MG63 (cell line): Measurements from ENCODE around the gene HOXA6. TPM values are rescaled to one million over a fixed set of nuclear protein-coding genes. Genes with fewer than 3 reads are reported as not detected.
A peak's percentile ranks its signal among the peaks of the same experiment; 100 is the strongest.

Source experiments
- DNase-seq: peaks from one replicate; pipeline ENCODE4 v3.0.0-alpha.2; 2020
- H3K27me3 ChIP-seq: fragments of 250-450 bp; sonication (Bioruptor Pico); 2 replicates; pipeline ENCODE4 v1.5.1; 2020; ENCODE audit warnings: mild to moderate bottlenecking, moderate library complexity
- H3K36me3 ChIP-seq: fragments of 250-450 bp; sonication (Bioruptor Pico); 2 replicates; pipeline ENCODE4 v1.5.1; 2020; ENCODE audit warnings: mild to moderate bottlenecking, moderate library complexity
- H3K4me3 ChIP-seq: fragments of 250-450 bp; sonication (Bioruptor Pico); 2 replicates; pipeline ENCODE4 v1.5.1; 2020; ENCODE audit warnings: mild to moderate bottlenecking, moderate library complexity
- H3K9me3 ChIP-seq: fragments of 250-450 bp; sonication (Bioruptor Pico); 2 replicates; pipeline ENCODE4 v1.5.1; 2020; ENCODE audit warnings: mild to moderate bottlenecking, moderate library complexity
- total RNA-seq: library from RNA; depleted of rRNA; stranded (reverse); fragments of >200 nt; shearing (Covaris generic); gene quantifications from 2 replicates; pipeline ENCODE4 v1.2.3, GENCODE V29; 2014; ENCODE audit warnings: low replicate concordance

The HOXA6 gene
- total RNA-seq, 1 experiment from 2014 or later = 0.82 TPM

- Histone ChIP-seq H3K36me3 (peaks cover 26% of the 10 kb centered on the region), H3K9me3 (no peaks in the 10 kb centered on the region), H3K4me3 (no peak overlapping the region), H3K27me3 (no peaks in the 10 kb centered on the region)
- DNase-seq = no peak
Measured at GRCh38 chr7:27159266-27160144, 11.9 kb upstream of the HOXA6 start.

DNA sequence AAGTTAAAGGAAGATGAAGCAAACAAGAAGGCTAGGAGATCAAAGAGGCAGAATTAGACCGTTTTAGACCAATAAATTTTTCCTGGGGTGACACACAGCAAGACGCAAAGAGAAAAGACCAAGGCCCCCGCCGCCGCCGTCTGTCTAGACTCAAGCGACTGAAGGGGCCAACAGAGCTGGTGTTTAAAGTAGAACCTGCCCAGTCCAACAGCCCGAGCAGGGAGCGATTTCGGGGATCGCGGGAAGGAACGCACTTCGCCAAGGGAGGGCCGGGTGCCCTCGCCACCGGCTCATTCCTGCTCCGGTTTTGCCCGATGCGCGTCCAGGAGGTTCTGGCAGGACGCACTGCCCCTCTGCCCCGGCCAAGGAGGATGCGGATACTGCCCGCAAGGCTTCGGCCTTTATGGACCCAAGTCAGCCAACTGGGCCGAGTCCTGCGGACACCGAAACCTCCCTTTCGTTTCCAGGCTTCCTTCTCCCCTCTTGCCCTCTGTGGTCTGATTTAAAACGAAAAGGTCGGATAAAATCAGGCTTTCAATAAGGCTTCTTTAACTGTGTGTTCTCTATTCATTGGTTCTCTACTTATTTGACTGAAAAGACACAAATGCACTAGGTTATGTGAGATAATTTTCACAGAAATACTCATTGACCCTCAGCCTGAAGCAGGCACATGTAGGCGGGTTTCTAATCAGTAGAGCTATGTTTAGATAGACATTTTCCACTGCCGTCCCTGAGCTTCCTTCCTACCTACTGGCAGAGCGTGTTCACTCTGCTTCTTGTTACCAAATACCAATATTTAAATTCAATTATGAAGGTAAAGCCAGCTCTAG, 11.1 kb upstream of the HOXA6 start:
- H3K9me3 ChIP-seq = no peaks in the 10 kb centered on the region
- no peak overlapping the region for H3K4me3 ChIP-seq
- no peaks in the 10 kb centered on the region for H3K27me3 ChIP-seq
- DNase-seq = no peak
- peaks cover 18% of the 10 kb centered on the region for H3K36me3 ChIP-seq

- Histone ChIP-seq H3K36me3 (peaks cover 10% of the 10 kb centered on the region), H3K9me3 (no peaks in the 10 kb centered on the region), H3K27me3 (no peaks in the 10 kb centered on the region), H3K4me3 (no peak overlapping the region)
- DNase-seq = no peak
Measured at GRCh38 chr7:27157702-27158431, 10.3 kb upstream of the HOXA6 start.

DNA sequence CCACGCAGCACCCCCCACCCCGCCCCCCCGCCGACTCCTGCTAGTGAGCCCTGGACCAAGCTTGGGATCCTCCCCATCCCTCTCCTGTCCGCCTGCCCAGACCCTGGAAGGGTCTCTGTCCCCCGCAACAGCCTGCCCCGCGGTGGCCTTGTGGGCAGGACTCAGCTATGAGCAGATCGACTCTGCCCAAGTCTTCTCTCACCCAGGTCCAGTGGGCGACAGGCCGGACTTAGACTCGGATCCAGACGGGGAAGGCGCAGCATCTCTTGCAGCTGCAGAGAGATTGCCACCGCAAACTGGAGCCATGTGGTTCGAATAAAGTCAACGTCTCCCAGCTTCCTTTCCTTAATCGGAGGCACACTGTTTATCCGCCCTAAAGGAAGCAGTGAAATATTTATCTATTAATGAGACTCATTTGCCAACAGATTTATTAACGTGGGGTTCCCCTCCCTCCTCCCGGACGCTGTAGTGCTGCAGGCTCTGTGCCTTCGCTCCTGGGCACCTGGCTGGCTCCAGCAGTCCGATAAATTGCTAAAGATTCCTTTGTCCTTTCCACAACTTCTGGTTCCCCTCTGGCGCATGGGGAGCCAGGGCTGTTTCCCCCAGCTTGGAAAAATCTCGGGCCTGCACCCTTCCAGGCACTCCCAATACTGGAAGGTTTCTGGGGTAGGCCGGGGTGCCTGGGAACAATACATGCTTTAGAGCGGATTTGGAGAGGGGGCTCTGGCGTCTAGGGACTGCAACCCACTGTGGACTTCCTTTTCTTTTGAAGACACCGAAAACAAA, 9.5 kb upstream of the HOXA6 start:
- Histone ChIP-seq H3K4me3 (peak overlapping the region; percentile 83), H3K36me3 (peaks cover 5% of the 10 kb centered on the region; the same call in 1 of the 2 replicates), H3K27me3 (no peaks in the 10 kb centered on the region), H3K9me3 (no peaks in the 10 kb centered on the region)
- no peak for DNase-seq

DNA sequence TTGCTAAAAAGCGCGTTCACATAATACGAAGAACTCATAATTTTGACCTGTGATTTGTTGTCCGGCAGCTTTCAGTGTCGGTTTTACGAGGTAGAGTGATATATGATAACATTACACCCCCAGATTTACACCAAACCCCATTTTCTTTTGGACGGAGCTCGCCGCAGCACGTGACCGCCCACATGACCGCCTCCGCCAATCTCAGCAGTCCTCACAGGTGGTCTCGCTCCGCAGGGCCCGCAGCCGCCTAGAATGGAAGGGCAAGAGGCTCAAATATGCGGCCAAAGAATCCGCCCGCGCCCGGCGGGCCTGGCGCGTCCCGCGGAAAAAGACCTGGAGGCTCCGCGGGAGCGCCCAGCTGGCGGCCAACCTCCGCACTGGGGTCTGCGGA, 8.9 kb upstream of the HOXA6 start, which contains the start of gene HOXA7:
TSS of gene HOXA7 (minus strand) at position 168 of the 391 bp plus-strand sequence. CDS start at position 38, 130 bp downstream.
- no peaks in the 10 kb centered on the region for H3K9me3 ChIP-seq
- peak; percentile 86 for DNase-seq
- H3K36me3 ChIP-seq = no peaks in the 10 kb centered on the region
- peak within 1 kb of the TSS; percentile 83 for H3K4me3 ChIP-seq
- H3K27me3 ChIP-seq = no peaks in the 10 kb centered on the region

DNA sequence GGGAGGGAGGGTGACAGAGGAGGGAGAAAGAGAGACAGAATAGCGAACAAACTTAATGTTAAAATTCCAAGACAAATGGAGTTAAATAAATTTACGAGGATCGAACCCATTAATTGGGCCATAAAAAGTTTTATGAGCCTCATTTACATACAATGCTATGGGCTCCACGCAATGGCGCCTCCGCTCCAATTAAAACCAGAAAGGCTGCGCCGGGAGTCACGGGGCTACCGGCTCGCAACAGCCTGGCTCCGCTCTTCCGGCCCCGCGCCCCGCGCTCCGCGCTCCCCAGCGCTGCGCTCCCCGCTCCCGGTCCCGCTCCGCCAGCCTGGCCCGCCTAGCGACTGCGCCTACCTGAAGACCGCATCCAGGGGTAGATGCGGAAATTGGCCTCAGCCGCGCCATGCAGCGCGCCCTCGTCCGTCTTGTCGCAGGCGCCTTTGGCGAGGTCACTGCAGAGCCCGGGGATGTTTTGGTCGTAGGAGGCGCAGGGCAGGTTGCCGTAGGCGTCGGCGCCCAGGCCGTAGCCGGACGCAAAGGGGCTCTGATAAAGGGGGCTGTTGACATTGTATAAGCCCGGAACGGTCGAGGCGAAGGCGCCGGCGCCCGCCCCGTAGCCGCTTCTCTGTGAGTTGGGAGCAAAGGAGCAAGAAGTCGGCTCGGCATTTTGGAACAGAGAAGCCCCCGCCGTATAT, 8.4 kb upstream of the HOXA6 start:
- Histone ChIP-seq H3K27me3 (no peaks in the 10 kb centered on the region), H3K36me3 (no peaks in the 10 kb centered on the region), H3K9me3 (no peaks in the 10 kb centered on the region), H3K4me3 (peak overlapping the region; percentile 83)
- DNase-seq = peak; percentile 47

DNA sequence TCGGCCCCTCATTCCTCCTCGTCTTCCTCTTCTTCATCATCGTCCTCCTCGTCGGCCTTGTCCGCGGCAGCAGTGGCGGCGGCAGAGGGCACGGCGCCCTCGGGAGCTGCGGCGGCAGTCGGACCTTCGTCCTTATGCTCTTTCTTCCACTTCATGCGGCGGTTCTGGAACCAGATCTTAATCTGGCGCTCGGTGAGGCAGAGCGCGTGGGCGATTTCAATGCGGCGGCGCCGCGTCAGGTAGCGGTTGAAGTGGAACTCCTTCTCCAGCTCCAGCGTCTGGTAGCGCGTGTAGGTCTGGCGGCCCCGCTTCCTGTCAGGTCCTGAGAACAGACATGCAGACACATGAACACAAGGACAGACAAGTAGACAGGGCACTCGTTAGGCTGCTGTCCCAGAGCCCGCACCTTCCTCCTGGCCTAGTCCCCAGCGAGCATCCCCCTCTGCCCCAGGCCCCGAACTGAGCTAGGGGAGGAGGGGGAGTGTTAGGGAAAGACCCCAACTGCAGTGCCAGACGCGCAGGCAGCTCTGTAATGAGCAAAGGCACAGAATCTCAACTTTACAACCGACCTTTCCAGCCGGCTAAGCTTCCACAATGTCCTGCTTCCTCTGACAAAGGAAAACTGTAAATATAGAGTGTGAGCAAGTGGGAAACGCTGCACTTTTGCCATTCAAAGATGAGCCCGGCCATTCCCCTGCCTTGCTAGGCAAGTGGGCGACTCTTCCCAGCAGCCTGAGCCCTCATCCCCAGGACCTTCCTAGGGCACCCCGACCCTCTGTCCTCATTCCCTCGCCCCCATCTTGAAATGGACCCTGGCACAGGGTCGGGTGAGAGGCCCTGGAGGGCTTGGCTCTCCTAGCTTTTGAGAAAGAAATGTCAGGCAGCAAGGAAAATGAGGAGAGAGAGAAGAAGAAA, 7.6 kb upstream of the HOXA6 start:
- H3K4me3 ChIP-seq = peak overlapping the region; percentile 83
- no peaks in the 10 kb centered on the region for H3K36me3 ChIP-seq
- H3K9me3 ChIP-seq = no peaks in the 10 kb centered on the region
- no peak for DNase-seq
- H3K27me3 ChIP-seq = no peaks in the 10 kb centered on the region

DNA sequence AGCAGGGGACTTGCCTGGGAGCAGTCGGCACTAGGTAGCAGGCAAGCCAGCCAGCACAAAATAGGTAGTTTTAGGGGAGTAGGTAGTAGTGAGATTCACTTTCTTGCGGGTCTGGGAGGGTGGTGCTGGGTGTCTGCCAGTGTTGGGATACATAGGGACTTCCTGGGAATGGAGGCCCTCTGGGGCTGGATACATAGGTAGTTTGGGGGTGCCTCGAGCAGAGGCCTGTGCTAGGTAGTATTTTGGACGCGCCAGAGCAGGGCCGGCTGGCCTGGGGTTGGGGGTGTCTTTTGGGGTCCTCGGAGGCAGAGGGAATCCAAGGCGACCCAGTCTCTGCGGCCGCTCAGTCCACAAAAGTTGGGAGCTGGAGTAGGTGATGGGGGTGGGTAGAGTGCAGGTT, 6.8 kb upstream of the HOXA6 start:
- no peak for DNase-seq
- H3K9me3 ChIP-seq = no peaks in the 10 kb centered on the region
- no peak overlapping the region for H3K4me3 ChIP-seq
- H3K36me3 ChIP-seq = no peaks in the 10 kb centered on the region
- H3K27me3 ChIP-seq = no peaks in the 10 kb centered on the region

- no peaks in the 10 kb centered on the region for H3K27me3 ChIP-seq
- no peaks in the 10 kb centered on the region for H3K36me3 ChIP-seq
- H3K4me3 ChIP-seq = no peak overlapping the region
- DNase-seq = no peak
- H3K9me3 ChIP-seq = no peaks in the 10 kb centered on the region
Measured at GRCh38 chr7:27153526-27153925, 6.0 kb upstream of the HOXA6 start.

DNA sequence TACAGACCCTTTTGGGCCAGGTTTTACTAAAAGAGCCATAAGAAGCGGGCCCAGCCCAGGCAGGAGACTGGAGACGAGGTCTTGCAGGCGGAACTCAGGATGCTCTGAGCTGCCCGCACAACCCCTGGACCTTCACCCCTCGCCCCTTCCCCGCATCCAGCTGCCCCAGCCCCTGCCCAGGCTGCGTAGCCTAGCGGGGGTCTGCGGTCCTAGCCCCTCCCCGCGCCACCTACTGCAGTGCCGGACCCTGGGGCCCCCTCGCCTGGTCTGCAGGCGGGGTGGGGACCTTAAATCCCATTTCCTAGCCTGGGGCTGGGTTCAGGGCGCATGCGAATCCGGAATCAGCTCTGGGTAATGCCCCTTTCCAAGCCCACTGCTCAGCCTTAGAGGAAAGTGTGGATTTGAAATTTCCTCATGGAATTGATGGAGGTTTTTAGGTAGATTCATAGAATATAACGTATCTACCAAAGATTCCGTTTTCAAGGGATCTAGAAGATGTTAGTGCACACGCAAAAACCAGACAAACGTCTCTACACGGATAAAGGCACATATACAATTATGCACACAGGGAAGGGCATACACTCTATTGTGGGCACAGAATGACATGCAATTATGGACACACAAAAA, 5.4 kb upstream of the HOXA6 start:
- no peaks in the 10 kb centered on the region for H3K9me3 ChIP-seq
- H3K27me3 ChIP-seq = no peaks in the 10 kb centered on the region
- H3K4me3 ChIP-seq = peak overlapping the region; percentile 53
- no peaks in the 10 kb centered on the region for H3K36me3 ChIP-seq
- DNase-seq = no peak

- H3K4me3 ChIP-seq = peak within 1 kb of the TSS; percentile 53
- DNase-seq = peak; percentile 60
Measured at GRCh38 chr7:27151931-27152815, 4.6 kb upstream of the HOXA6 start, which contains the start of gene HOXA3. TSS of gene HOXA3 (minus strand) at chr7:27152583. CDS start at chr7:27110640, 41,943 bp downstream.

DNA sequence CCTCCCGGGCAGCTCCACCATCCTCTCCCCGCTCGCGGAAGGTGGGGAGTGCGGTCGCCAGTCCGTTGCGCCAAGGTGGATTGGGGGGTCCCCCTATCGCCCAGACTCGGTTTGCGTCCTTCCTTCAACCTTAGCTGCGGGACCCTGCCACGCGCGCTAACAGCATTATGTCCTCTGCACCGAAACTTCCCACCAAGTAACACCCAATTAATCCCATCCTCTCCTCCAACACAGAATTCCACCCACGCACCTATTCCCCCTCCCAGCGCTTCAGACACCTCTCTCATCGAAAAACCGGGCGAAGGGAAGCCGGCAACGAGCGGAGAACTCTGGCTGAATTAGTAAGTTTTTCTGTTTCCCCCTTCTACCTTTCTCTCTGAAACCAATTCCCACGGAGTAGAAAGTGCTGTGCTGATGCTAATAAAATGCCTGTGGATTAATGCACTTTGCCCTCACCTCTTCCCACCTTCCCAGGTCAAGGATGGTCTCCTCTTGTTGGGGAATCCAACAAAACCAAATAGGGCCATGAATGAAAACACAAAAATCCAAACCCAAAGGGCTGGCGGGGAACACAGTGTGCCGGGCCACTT, 3.9 kb upstream of the HOXA6 start:
- H3K9me3 ChIP-seq = no peaks in the 10 kb centered on the region
- H3K4me3 ChIP-seq = peak overlapping the region; percentile 53
- peak; percentile 59 for DNase-seq
- H3K27me3 ChIP-seq = no peaks in the 10 kb centered on the region
- H3K36me3 ChIP-seq = no peaks in the 10 kb centered on the region

More at GRCh38 chr7:27151931-27152815, 4.6 kb upstream of the HOXA6 start, which contains the start of gene HOXA3:
- Histone ChIP-seq H3K27me3 (no peaks in the 10 kb centered on the region), H3K36me3 (no peaks in the 10 kb centered on the region), H3K9me3 (no peaks in the 10 kb centered on the region)
